Neutrophil (primary cell): ENCODE measurements around the gene ISOC2.

Experiments used
- H3K27ac ChIP-seq: fragments of 200-600 bp; sonication (generic); 2 replicates; pipeline ENCODE4 v1.5.1; 2016; ENCODE audit warnings: mild to moderate bottlenecking, moderate library complexity
- H3K27me3 ChIP-seq: fragments of 200-600 bp; sonication (generic); 2 replicates; pipeline ENCODE4 v1.6.0; 2016; ENCODE audit warnings: mild to moderate bottlenecking
- H3K36me3 ChIP-seq: fragments of 200-600 bp; sonication (generic); 2 replicates; pipeline ENCODE4 v1.5.1; 2017
- H3K4me1 ChIP-seq, 2 experiments: fragments of 200-600 bp in 1 of 2; sonication (generic) in 1 of 2; 1 replicate in 1 of 2; 2 replicates in 1 of 2; pipeline versions ENCODE4 v1.5.1 to v1.6.1; 2013 to 2016; ENCODE audit warnings: low read depth in 1 of 2, low read length in 1 of 2, mild to moderate bottlenecking in 1 of 2, moderate library complexity in 1 of 2; ENCODE audit not compliant: control insufficient read depth in 1 of 2, insufficient read depth in 1 of 2
- H3K4me3 ChIP-seq, 2 experiments: fragments of 200-600 bp in 1 of 2; sonication (generic) in 1 of 2; 1 replicate in 1 of 2; 2 replicates in 1 of 2; pipeline ENCODE4 v1.5.1; 2013 to 2016; ENCODE audit warnings: low read depth in 1 of 2, low read length in 1 of 2, mild to moderate bottlenecking in 1 of 2, moderate library complexity in 1 of 2
- H3K9me3 ChIP-seq: fragments of 200-600 bp; sonication (generic); 2 replicates; pipeline ENCODE4 v1.5.1; 2016
- CTCF ChIP-seq: fragments of 200-600 bp; sonication (generic); IDR thresholded peaks from 2 replicates; pipeline ENCODE4 v1.5.1; 2016; ENCODE audit warnings: antibody characterized with exemption

Gene ISOC2

GRCh38 chr19:55484593-55485438, 23.4 kb upstream of the ISOC2 start, which contains the start of gene NAT14:
Gene NAT14 (plus strand): TSS chr19:55485188. CDS start chr19:55485709, 521 bp downstream.
- Histone ChIP-seq H3K27me3 (peaks cover 62% of the 10 kb centered on the region), H3K27ac (no peak within 1 kb of the TSS), H3K9me3 (no peaks in the 10 kb centered on the region), H3K36me3 (peaks cover 34% of the 10 kb centered on the region), H3K4me1 (peaks cover 7 to 8% of the 10 kb centered on the region in 2 experiments), H3K4me3 (no peak within 1 kb of the TSS)
- TF ChIP-seq CTCF, result no peak

- Histone ChIP-seq H3K4me1 (peaks cover 7 to 8% of the 10 kb centered on the region in 2 experiments), H3K36me3 (peaks cover 34% of the 10 kb centered on the region), H3K27ac (no peak overlapping the region), H3K9me3 (no peaks in the 10 kb centered on the region), H3K4me3 (no peak overlapping the region), H3K27me3 (peaks cover 54% of the 10 kb centered on the region)
- TF ChIP-seq CTCF, result no peak
Observed at GRCh38 chr19:55483706-55484592, 22.5 kb upstream of the ISOC2 start.

- H3K27ac ChIP-seq, result no peak overlapping the region
- H3K4me3 ChIP-seq, result no peak overlapping the region
- H3K36me3 ChIP-seq, result peaks cover 34% of the 10 kb centered on the region
- H3K4me1 ChIP-seq, result peaks cover 7 to 8% of the 10 kb centered on the region in 2 experiments
- peaks cover 46% of the 10 kb centered on the region for H3K27me3 ChIP-seq
- TF ChIP-seq CTCF, result no peak
- no peaks in the 10 kb centered on the region for H3K9me3 ChIP-seq
Observed at GRCh38 chr19:55482967-55483705, 21.7 kb upstream of the ISOC2 start.

- peaks cover 34% of the 10 kb centered on the region for H3K36me3 ChIP-seq
- peaks cover 10 to 13% of the 10 kb centered on the region in 2 experiments for H3K4me1 ChIP-seq
- no peaks in the 10 kb centered on the region for H3K9me3 ChIP-seq
- H3K27me3 ChIP-seq, result peaks cover 38% of the 10 kb centered on the region
- no peak for TF ChIP-seq CTCF
- no peak overlapping the region for H3K4me3 ChIP-seq
- no peak overlapping the region for H3K27ac ChIP-seq
Observed at GRCh38 chr19:55482156-55482961, 20.9 kb upstream of the ISOC2 start.
